Mesenchymal stem cell (in vitro differentiated cells and primary cell): Measurements from ENCODE around the gene EPOP.
A peak's percentile ranks its signal among the peaks of the same experiment; 100 is the strongest.

Experiments
- DNase-seq: peaks from one replicate; pipeline ENCODE4 v3.0.0-alpha.2; 2013
- H2AFZ ChIP-seq: one replicate; pipeline ENCODE4 v1.6.1; 2013; ENCODE audit warnings: low read depth, mild to moderate bottlenecking, control low read depth, inconsistent platforms, low read length, moderate library complexity
- H2AK5ac ChIP-seq: 2 replicates; pipeline ENCODE4 v1.6.1; 2013; ENCODE audit warnings: low read length, moderate library complexity, mild to moderate bottlenecking, inconsistent platforms; ENCODE audit not compliant: severe bottlenecking
- H2BK120ac ChIP-seq: one replicate; pipeline ENCODE4 v1.6.1; 2013; ENCODE audit warnings: low read depth, mild to moderate bottlenecking, inconsistent platforms, low read length, moderate library complexity
- H2BK12ac ChIP-seq, 2 experiments: one replicate each; pipeline ENCODE4 v1.6.1; 2013; ENCODE audit warnings: inconsistent platforms in 2 of 2, low read length in 2 of 2, mild to moderate bottlenecking in 2 of 2, moderate library complexity in 2 of 2, control low read depth in 1 of 2
- H2BK15ac ChIP-seq: one replicate; pipeline ENCODE4 v1.6.1; 2013; ENCODE audit warnings: mild to moderate bottlenecking, low read depth, inconsistent platforms; ENCODE audit not compliant: poor library complexity, severe bottlenecking
- H2BK5ac ChIP-seq: 2 replicates; pipeline ENCODE4 v1.6.1; 2013; ENCODE audit warnings: low read depth, mild to moderate bottlenecking, low read length, control low read depth, inconsistent platforms; ENCODE audit not compliant: poor library complexity, severe bottlenecking
- H3K14ac ChIP-seq, 2 experiments: one replicate each; pipeline ENCODE4 v1.6.1; 2013; ENCODE audit warnings: inconsistent platforms in 2 of 2, low read length in 2 of 2, control low read depth in 1 of 2, mild to moderate bottlenecking in 1 of 2, moderate library complexity in 1 of 2
- H3K18ac ChIP-seq, 2 experiments: one replicate each; pipeline ENCODE4 v1.6.1; 2013; ENCODE audit warnings: inconsistent platforms in 2 of 2, low read length in 2 of 2, control low read depth in 1 of 2, low read depth in 1 of 2, mild to moderate bottlenecking in 1 of 2
- H3K23ac ChIP-seq, 2 experiments: one replicate each; pipeline ENCODE4 v1.6.1; 2013; ENCODE audit warnings: inconsistent platforms in 2 of 2, low read length in 2 of 2, mild to moderate bottlenecking in 2 of 2, moderate library complexity in 2 of 2, control low read depth in 1 of 2
- H3K27ac ChIP-seq: 2 replicates; pipeline ENCODE4 v1.5.1; 2013; ENCODE audit warnings: mild to moderate bottlenecking, moderate library complexity, low read length, control low read depth, inconsistent platforms; ENCODE audit not compliant: poor library complexity, severe bottlenecking
- H3K27me3 ChIP-seq, 2 experiments: 2 replicates each; pipeline versions ENCODE4 v1.6.1 to v1.7.0; 2013; ENCODE audit warnings: low read length in 2 of 2, mild to moderate bottlenecking in 2 of 2, moderate library complexity in 2 of 2, control low read depth in 1 of 2, inconsistent platforms in 1 of 2; ENCODE audit not compliant: control insufficient read depth in 1 of 2, insufficient read depth in 1 of 2
- H3K36me3 ChIP-seq, 2 experiments: 2 replicates each; pipeline versions ENCODE4 v1.6.1 to v1.7.0; 2013; ENCODE audit warnings: low read length in 2 of 2, control low read depth in 1 of 2, inconsistent platforms in 1 of 2, low read depth in 1 of 2, mild to moderate bottlenecking in 1 of 2; ENCODE audit not compliant: insufficient read depth in 2 of 2, control insufficient read depth in 1 of 2
- H3K4ac ChIP-seq, 2 experiments: one replicate each; pipeline ENCODE4 v1.6.1; 2013; ENCODE audit warnings: inconsistent platforms in 2 of 2, low read length in 2 of 2, mild to moderate bottlenecking in 2 of 2, moderate library complexity in 2 of 2, control low read depth in 1 of 2, low read depth in 1 of 2
- H3K4me1 ChIP-seq: 2 replicates; pipeline ENCODE4 v1.6.1; 2013; ENCODE audit warnings: low read depth, low read length, control low read depth; ENCODE audit not compliant: control insufficient read depth, insufficient read depth
- H3K4me2 ChIP-seq: 2 replicates; pipeline ENCODE4 v1.6.1; 2013; ENCODE audit warnings: low read length, mild to moderate bottlenecking, inconsistent platforms; ENCODE audit not compliant: poor library complexity, severe bottlenecking
- H3K4me3 ChIP-seq, 2 experiments: 2 replicates each; pipeline versions ENCODE4 v1.5.1 to v1.7.0; 2013; ENCODE audit warnings: low read length in 2 of 2, mild to moderate bottlenecking in 2 of 2, control low read depth in 1 of 2, low read depth in 1 of 2; ENCODE audit not compliant: insufficient read depth in 1 of 2
- H3K79me1 ChIP-seq: replicated peaks from 2 replicates; pipeline ENCODE4 v1.6.1; 2013; ENCODE audit warnings: mild to moderate bottlenecking, control low read depth, low read length, inconsistent platforms; ENCODE audit not compliant: poor library complexity, severe bottlenecking
- H3K9ac ChIP-seq: 2 replicates; pipeline ENCODE4 v1.7.0; 2013; ENCODE audit warnings: mild to moderate bottlenecking, low read length, moderate library complexity
- H3K9me3 ChIP-seq: 2 replicates; pipeline ENCODE4 v1.7.0; 2013; ENCODE audit warnings: mild to moderate bottlenecking, low read length; ENCODE audit not compliant: control insufficient read depth
- H4K8ac ChIP-seq: one replicate; pipeline ENCODE4 v1.6.1; 2013; ENCODE audit warnings: inconsistent platforms, mild to moderate bottlenecking, low read length, moderate library complexity
- H4K91ac ChIP-seq: one replicate; pipeline ENCODE4 v1.6.1; 2013; ENCODE audit warnings: mild to moderate bottlenecking, low read length, inconsistent platforms
- WGBS: methylation state at CpG from one replicate; pipeline ENCODE4 v1.1.7; 2013; ENCODE audit warnings: mixed read lengths; 5-methylcytosine and 5-hydroxymethylcytosine counted together

Gene EPOP

GRCh38 chr17:38672788-38673706 is 1.7 kb downstream of the EPOP start:
- Histone ChIP-seq H3K4me2 (peak overlapping the region; percentile 8), H3K18ac (no peak overlapping the region), H3K79me1 (no peaks in the 10 kb centered on the region), H2BK120ac (no peak overlapping the region), H3K4ac (no peak overlapping the region), H2BK5ac (no peak overlapping the region), H3K14ac (no peak overlapping the region), H4K91ac (no peak overlapping the region), H3K36me3 (no peaks in the 10 kb centered on the region), H2BK12ac (no peak overlapping the region), H3K27ac (no peak overlapping the region), H3K9me3 (no peaks in the 10 kb centered on the region), H3K27me3 (peaks cover 60 to 68% of the 10 kb centered on the region in 2 experiments), H3K4me3 (no peak overlapping the region), H2BK15ac (no peak overlapping the region), H3K9ac (no peak overlapping the region), H4K8ac (no peak overlapping the region), H2AFZ (no peak overlapping the region), H3K23ac (no peak overlapping the region), H2AK5ac (no peak overlapping the region), H3K4me1 (peaks cover 18% of the 10 kb centered on the region)
- no peak for DNase-seq
- 2% methylated on average over 29 of the region's 46 CpGs for WGBS

DNA sequence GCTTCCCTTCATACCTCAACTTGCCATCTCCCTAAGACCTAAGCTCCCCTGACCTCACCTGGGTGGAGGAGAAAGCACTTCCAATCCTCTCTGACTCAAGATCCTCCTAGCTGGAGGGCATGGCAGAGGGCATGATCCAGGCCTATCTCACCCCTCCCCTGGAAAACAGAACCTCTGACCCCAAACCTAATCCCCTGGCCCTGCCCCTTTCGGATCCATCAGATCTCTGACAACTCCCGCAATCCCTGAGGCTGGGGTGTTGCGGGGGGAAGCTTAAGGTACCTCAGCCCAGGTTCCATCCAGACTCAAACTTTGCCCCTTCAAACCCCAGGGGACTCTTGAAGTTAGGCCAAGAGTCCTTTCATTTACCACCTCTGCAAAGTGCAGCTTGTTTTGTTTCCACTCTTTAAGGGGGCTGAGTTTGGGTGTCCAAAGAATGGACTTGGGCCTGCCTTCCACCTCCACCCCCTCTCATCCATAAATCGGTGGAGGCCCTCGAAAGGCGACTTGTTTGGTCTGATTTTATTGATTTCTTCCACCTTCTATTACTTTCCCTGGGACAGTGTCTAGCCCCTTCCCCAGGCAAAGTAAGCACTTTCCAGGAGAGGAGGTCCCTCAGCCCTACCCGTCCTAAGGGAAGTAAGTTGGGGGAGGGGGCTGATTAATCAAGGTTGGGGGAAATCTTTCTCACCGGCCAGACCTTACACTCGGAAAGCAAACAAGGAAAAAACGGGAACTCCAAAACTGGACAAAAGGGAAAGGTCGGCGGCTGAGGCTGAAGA is 2.6 kb downstream of the EPOP start:
- Histone ChIP-seq H2AFZ (no peak overlapping the region), H3K9me3 (no peaks in the 10 kb centered on the region), H2BK5ac (no peak overlapping the region), H3K27me3 (peaks cover 64 to 70% of the 10 kb centered on the region in 2 experiments), H3K18ac (no peak overlapping the region), H3K23ac (no peak overlapping the region), H3K4me3 (no peak overlapping the region), H2AK5ac (no peak overlapping the region), H3K79me1 (no peaks in the 10 kb centered on the region), H4K91ac (no peak overlapping the region), H3K36me3 (no peaks in the 10 kb centered on the region), H3K9ac (no peak overlapping the region), H3K4me1 (peaks cover 18% of the 10 kb centered on the region), H3K4me2 (no peak overlapping the region), H4K8ac (no peak overlapping the region), H3K14ac (no peak overlapping the region), H2BK12ac (no peak overlapping the region), H3K27ac (no peak overlapping the region), H2BK120ac (no peak overlapping the region), H3K4ac (no peak overlapping the region), H2BK15ac (no peak overlapping the region)
- WGBS: 30% methylated on average over 12 of the region's 12 CpGs
- DNase-seq: no peak

DNA sequence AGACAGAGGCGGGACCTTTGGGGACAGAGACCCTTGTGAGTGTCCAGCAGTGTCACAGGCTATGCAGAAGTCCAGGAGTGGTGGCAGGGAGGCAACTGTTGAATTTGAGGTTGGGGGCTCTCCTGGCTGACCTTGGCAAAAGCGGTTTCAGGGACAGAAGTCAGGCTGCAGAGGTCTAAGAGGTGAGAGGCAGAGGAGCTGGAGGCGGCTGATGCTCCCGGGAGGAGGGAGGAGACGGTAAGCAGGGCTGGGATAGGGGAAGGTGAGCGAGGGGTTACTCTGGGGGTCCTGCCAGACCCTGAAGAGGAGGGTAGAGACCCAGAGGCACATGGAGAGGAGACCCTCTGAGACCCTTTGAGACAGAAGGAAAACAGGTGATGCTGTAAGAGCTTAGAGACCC is 5.2 kb downstream of the EPOP start:
- no peaks in the 10 kb centered on the region for H3K79me1 ChIP-seq
- peaks cover 12% of the 10 kb centered on the region for H3K4me1 ChIP-seq
- no peak overlapping the region for H3K9ac ChIP-seq
- H3K23ac ChIP-seq: peak overlapping the region in 1 of 2 experiments; percentile 85
- H3K9me3 ChIP-seq: no peaks in the 10 kb centered on the region
- no peak overlapping the region for H3K4me2 ChIP-seq
- H3K4ac ChIP-seq: no peak overlapping the region
- H4K91ac ChIP-seq: no peak overlapping the region
- no peak overlapping the region for H2AFZ ChIP-seq
- no peak for DNase-seq
- WGBS: 13% methylated on average over 6 of the region's 6 CpGs
- no peak overlapping the region for H2BK12ac ChIP-seq
- no peak overlapping the region for H2BK15ac ChIP-seq
- no peak overlapping the region for H2AK5ac ChIP-seq
- no peak overlapping the region for H2BK120ac ChIP-seq
- no peak overlapping the region for H3K4me3 ChIP-seq
- no peak overlapping the region for H3K14ac ChIP-seq
- no peak overlapping the region for H3K27ac ChIP-seq
- no peak overlapping the region for H3K18ac ChIP-seq
- H3K36me3 ChIP-seq: no peaks in the 10 kb centered on the region
- peaks cover 58 to 60% of the 10 kb centered on the region in 2 experiments for H3K27me3 ChIP-seq
- no peak overlapping the region for H4K8ac ChIP-seq
- H2BK5ac ChIP-seq: no peak overlapping the region

DNA sequence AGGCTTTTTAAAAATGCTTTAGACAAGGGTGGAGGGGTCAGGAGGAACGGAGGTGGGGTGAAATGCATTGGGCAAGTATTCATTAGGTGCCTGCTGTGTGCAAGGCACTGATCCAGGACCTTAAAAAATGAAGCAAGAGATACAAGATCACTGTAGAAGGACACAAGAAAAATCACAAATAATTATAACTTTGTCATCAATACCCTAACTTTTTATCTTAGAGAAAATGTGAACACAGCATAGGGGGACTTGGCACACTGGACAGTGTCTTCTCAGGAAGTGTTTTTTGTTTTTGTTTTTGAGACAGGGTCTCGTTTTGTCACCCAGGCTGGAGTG is 7.0 kb downstream of the EPOP start:
- Histone ChIP-seq H3K79me1 (no peaks in the 10 kb centered on the region), H3K9me3 (no peaks in the 10 kb centered on the region), H2AK5ac (no peak overlapping the region), H3K4me1 (peaks cover 4% of the 10 kb centered on the region), H4K8ac (no peak overlapping the region), H3K27me3 (peaks cover 49 to 61% of the 10 kb centered on the region in 2 experiments), H3K4me3 (no peak overlapping the region), H3K23ac (no peak overlapping the region), H2BK12ac (no peak overlapping the region), H2AFZ (no peak overlapping the region), H2BK15ac (no peak overlapping the region), H3K4me2 (no peak overlapping the region), H3K27ac (no peak overlapping the region), H3K9ac (no peak overlapping the region), H3K14ac (no peak overlapping the region), H3K18ac (no peak overlapping the region), H4K91ac (no peak overlapping the region), H3K36me3 (no peaks in the 10 kb centered on the region), H2BK120ac (no peak overlapping the region), H3K4ac (no peak overlapping the region), H2BK5ac (no peak overlapping the region)
- 2% methylated on average over 2 of the region's 2 CpGs for WGBS
- DNase-seq: no peak
